ENCODE data around the gene SLC17A1.

DNA sequence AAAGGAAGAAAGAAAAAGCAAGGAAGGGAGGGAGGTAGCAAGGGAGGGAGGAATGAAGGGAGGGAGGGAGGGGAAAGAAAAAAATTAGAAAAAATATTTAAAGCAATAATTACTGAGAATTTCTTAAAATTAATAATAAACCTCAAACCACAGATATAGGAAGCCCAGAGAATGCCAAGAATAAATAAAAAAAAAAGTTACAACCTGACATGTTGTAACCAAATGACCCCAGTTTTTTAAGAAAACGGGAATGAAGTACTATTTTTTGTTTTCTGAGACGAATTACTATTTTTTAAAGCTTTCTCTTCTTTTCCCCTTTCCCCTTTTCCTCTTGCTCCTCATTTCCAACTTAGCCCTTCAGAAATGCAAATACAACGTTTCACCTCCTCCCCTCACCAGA, 16.7 kb downstream of the SLC17A1 start:
- TF ChIP-seq, protein P1, sequence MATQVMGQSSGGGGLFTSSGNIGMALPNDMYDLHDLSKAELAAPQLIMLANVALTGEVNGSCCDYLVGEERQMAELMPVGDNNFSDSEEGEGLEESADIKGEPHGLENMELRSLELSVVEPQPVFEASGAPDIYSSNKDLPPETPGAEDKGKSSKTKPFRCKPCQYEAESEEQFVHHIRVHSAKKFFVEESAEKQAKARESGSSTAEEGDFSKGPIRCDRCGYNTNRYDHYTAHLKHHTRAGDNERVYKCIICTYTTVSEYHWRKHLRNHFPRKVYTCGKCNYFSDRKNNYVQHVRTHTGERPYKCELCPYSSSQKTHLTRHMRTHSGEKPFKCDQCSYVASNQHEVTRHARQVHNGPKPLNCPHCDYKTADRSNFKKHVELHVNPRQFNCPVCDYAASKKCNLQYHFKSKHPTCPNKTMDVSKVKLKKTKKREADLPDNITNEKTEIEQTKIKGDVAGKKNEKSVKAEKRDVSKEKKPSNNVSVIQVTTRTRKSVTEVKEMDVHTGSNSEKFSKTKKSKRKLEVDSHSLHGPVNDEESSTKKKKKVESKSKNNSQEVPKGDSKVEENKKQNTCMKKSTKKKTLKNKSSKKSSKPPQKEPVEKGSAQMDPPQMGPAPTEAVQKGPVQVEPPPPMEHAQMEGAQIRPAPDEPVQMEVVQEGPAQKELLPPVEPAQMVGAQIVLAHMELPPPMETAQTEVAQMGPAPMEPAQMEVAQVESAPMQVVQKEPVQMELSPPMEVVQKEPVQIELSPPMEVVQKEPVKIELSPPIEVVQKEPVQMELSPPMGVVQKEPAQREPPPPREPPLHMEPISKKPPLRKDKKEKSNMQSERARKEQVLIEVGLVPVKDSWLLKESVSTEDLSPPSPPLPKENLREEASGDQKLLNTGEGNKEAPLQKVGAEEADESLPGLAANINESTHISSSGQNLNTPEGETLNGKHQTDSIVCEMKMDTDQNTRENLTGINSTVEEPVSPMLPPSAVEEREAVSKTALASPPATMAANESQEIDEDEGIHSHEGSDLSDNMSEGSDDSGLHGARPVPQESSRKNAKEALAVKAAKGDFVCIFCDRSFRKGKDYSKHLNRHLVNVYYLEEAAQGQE (IDR thresholded peaks at IDR 0.05; ENCODE audit: insufficient read depth in 1 of 2, low read depth in 2 of 2, low read length in 2 of 2) = no peak
- no peak for TF ChIP-seq TAF1 (IDR thresholded peaks at IDR 0.05; ENCODE audit: borderline replicate concordance, insufficient read depth, low read length)

All from PFSK-1 (cell line).